ENCODE data around the gene CCDC116. TPM values are rescaled to one million over a fixed set of nuclear protein-coding genes. Genes with fewer than 3 reads are reported as not detected.

Gene CCDC116
- total and polyA plus RNA-seq, 2 experiments from 2014 or later, result 0.14 TPM; not detected in 1

DNA sequence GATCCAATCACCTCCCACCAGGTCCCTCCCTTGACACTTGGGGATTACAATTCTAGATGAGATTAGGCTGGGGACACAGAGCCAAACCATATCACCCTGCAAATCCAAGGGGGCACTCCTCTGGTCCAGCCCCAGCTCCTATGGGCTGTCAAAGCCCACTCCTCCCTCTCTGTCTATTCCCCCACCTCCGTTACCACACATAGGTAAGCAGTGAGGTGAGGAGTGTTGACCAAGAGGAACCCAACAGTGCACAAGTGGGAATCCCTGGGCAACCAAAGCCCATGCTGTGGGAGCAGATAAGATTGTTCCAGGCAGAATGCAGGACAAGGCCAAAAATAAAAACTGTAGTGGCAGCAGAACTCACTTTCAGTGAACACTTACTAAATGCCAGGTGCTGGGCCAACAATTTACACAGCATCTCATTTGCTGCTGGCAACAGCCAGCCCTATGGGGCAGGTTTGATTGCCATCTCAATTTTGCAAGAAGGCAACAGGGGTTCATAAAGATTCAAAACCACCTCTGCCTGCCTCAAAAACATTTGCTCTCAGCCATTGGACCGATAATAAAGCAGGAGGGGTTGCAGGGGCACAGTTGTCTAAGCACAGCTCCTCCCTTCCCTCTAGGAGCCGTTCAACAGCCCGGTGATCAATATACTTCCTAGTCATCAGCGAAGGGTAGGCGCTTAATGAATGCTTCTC lies 18.4 kb downstream of the CCDC116 start:
- peaks cover 7% of the 10 kb centered on the region for H3K79me2 ChIP-seq (replicated peaks; ENCODE audit: insufficient read depth)
- H3K4me3 Mint-ChIP-seq, result peak overlapping the region; percentile 94
- DNase-seq (ENCODE audit: low spot score), result peak; percentile 40
- H3K27ac ChIP-seq (ENCODE audit: low read depth), result peak overlapping the region; percentile 88
- peaks cover 21% of the 10 kb centered on the region; the same call in 2 of the 3 replicates for H3K4me1 Mint-ChIP-seq
- H3K4me2 ChIP-seq, result peak overlapping the region; percentile 87
- H3K27me3 Mint-ChIP-seq (ENCODE audit: insufficient read depth, low read depth, poor library complexity), result peaks cover 10% of the 10 kb centered on the region
- no peaks in the 10 kb centered on the region for H3K27me3 ChIP-seq (ENCODE audit: insufficient read depth)
- H3K27ac Mint-ChIP-seq, result peak overlapping the region; percentile 97
- H3K36me3 ChIP-seq (ENCODE audit: insufficient read depth), result peaks cover 13% of the 10 kb centered on the region; the same call in 1 of the 2 replicates
- ATAC-seq, result peak; percentile 8
- peak overlapping the region; percentile 62 for H3K4me3 ChIP-seq
- no peaks in the 10 kb centered on the region; the same call in 1 of the 2 replicates for H4K20me1 ChIP-seq (replicated peaks; ENCODE audit: insufficient read depth)
- H3K9me2 ChIP-seq (ENCODE audit: insufficient read depth), result no peaks in the 10 kb centered on the region
- peaks cover 19% of the 10 kb centered on the region for H3K4me1 ChIP-seq (ENCODE audit: insufficient read depth)
- TF ChIP-seq POLR2AphosphoS5 (IDR thresholded peaks at IDR 0.05; ENCODE audit: low read depth), result no peak
- TF ChIP-seq, protein P1, sequence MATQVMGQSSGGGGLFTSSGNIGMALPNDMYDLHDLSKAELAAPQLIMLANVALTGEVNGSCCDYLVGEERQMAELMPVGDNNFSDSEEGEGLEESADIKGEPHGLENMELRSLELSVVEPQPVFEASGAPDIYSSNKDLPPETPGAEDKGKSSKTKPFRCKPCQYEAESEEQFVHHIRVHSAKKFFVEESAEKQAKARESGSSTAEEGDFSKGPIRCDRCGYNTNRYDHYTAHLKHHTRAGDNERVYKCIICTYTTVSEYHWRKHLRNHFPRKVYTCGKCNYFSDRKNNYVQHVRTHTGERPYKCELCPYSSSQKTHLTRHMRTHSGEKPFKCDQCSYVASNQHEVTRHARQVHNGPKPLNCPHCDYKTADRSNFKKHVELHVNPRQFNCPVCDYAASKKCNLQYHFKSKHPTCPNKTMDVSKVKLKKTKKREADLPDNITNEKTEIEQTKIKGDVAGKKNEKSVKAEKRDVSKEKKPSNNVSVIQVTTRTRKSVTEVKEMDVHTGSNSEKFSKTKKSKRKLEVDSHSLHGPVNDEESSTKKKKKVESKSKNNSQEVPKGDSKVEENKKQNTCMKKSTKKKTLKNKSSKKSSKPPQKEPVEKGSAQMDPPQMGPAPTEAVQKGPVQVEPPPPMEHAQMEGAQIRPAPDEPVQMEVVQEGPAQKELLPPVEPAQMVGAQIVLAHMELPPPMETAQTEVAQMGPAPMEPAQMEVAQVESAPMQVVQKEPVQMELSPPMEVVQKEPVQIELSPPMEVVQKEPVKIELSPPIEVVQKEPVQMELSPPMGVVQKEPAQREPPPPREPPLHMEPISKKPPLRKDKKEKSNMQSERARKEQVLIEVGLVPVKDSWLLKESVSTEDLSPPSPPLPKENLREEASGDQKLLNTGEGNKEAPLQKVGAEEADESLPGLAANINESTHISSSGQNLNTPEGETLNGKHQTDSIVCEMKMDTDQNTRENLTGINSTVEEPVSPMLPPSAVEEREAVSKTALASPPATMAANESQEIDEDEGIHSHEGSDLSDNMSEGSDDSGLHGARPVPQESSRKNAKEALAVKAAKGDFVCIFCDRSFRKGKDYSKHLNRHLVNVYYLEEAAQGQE (IDR thresholded peaks at IDR 0.05; ENCODE audit: unreplicated experiment), result no peak
- no peak for TF ChIP-seq ZNF114 (CRISPR knock-in tag; IDR thresholded peaks at IDR 0.05)
- no peak for TF ChIP-seq ZNF331 (CRISPR knock-in tag; IDR thresholded peaks at IDR 0.05; ENCODE audit: low read depth)
- H3K36me3 Mint-ChIP-seq (ENCODE audit: low read depth), result peaks cover 37% of the 10 kb centered on the region
- H3F3A ChIP-seq (replicated peaks; ENCODE audit: low read depth), result peaks cover 36% of the 10 kb centered on the region
- no peaks in the 10 kb centered on the region for H3K9me3 Mint-ChIP-seq
- H2AFZ ChIP-seq, result peak overlapping the region; percentile 95

DNA sequence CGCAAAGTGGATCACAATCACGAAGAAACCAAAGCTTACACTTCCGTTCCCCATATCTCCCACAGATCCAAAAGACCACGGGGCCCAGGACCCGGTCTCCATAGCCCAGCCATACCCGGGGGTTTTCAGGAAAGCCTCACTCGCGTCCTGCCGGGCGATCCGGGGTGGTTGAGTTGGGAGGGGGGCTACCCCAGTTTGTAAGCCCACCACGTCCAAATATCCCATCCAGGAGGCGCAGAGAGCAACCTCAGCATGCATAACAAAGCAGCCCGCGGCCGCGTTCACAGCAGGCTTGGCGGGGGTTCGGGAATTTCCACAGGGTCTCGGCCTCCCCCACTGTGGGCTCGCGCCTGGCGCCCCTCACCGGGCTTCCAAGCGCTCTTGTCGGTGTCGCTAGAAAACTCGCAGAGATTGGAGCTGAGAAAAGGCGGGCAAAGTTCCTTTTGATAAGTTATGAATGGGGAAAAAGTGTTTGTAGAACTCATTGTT lies 19.0 kb downstream of the CCDC116 start:
- Histone ChIP-seq H3K79me2 (replicated peaks; ENCODE audit: insufficient read depth) (peaks cover 7% of the 10 kb centered on the region), H3K9me2 (ENCODE audit: insufficient read depth) (no peaks in the 10 kb centered on the region), H2AFZ (peak overlapping the region; percentile 95), H3K27ac (ENCODE audit: low read depth) (peak overlapping the region; percentile 88), H3K27me3 (ENCODE audit: insufficient read depth) (no peaks in the 10 kb centered on the region), H3K4me2 (peak overlapping the region; percentile 87), H3K4me3 (peak overlapping the region; percentile 62), H3K36me3 (ENCODE audit: insufficient read depth) (peaks cover 13% of the 10 kb centered on the region; the same call in 1 of the 2 replicates), H3F3A (replicated peaks; ENCODE audit: low read depth) (peaks cover 36% of the 10 kb centered on the region), H4K20me1 (replicated peaks; ENCODE audit: insufficient read depth) (no peaks in the 10 kb centered on the region; the same call in 1 of the 2 replicates), H3K4me1 (ENCODE audit: insufficient read depth) (peaks cover 21% of the 10 kb centered on the region)
- DNase-seq (ENCODE audit: low spot score), result no peak
- Mint-ChIP-seq H3K27ac (peak overlapping the region; percentile 97), H3K4me1 (peaks cover 24% of the 10 kb centered on the region), H3K36me3 (ENCODE audit: low read depth) (peaks cover 32% of the 10 kb centered on the region), H3K27me3 (ENCODE audit: insufficient read depth, low read depth, poor library complexity) (peaks cover 8% of the 10 kb centered on the region), H3K4me3 (peak overlapping the region; percentile 94), H3K9me3 (no peaks in the 10 kb centered on the region)
- peak; percentile 10 for ATAC-seq
- TF ChIP-seq JUNB (IDR thresholded peaks at IDR 0.05; ENCODE audit: unreplicated experiment) (no peak), ZNF331 (CRISPR knock-in tag; IDR thresholded peaks at IDR 0.05; ENCODE audit: low read depth) (no peak), NANOG (IDR thresholded peaks at IDR 0.05; ENCODE audit: borderline replicate concordance) (no peak)
- TF ChIP-seq, protein P1 (IDR thresholded peaks at IDR 0.05; ENCODE audit: unreplicated experiment), result no peak

All from GM23338 (cell line).